Measurements from ENCODE around the gene LARGE1.
"Not testable (repeated sequence)": the region's sequence is repeated elsewhere in the genome, so short reads cannot be mapped to it uniquely, and the experiment has no call there.

LARGE1 gene

GRCh38 chr22:33569018-33569417 lies 351.3 kb downstream of the LARGE1 start:
- Histone ChIP-seq H3K9me3 (no peaks in the 10 kb centered on the region), H3K27me3 (ENCODE audit: low read depth) (no peaks in the 10 kb centered on the region), H3K4me3 (no peak overlapping the region), H3K4me1 (no peaks in the 10 kb centered on the region), H3K36me3 (replicated peaks) (no peaks in the 10 kb centered on the region)
- no peak for DNase-seq (ENCODE audit: low spot score in 2 of 2)
- in situ Hi-C loops (cut with MboI; ENCODE audit: low sequenced_read_pairs), result no loop called here

- H3K4me1 ChIP-seq; H3K27me3 ChIP-seq (ENCODE audit: low read depth); H3K4me3 ChIP-seq; in situ Hi-C loops (cut with MboI; ENCODE audit: low sequenced_read_pairs); H3K36me3 ChIP-seq (replicated peaks); H3K9me3 ChIP-seq; DNase-seq (ENCODE audit: low spot score in 2 of 2): not testable (repeated sequence)
Measured at GRCh38 chr22:33566495-33566894, 353.8 kb downstream of the LARGE1 start.

GRCh38 chr22:33565580-33565995 lies 354.7 kb downstream of the LARGE1 start:
- no peak overlapping the region for H3K4me3 ChIP-seq
- no peaks in the 10 kb centered on the region for H3K27me3 ChIP-seq (ENCODE audit: low read depth)
- in situ Hi-C loops (cut with MboI; ENCODE audit: low sequenced_read_pairs), result no loop called here
- no peak for DNase-seq (ENCODE audit: low spot score in 2 of 2)
- no peaks in the 10 kb centered on the region; the same call in 1 of the 2 replicates for H3K36me3 ChIP-seq (replicated peaks)
- no peaks in the 10 kb centered on the region for H3K9me3 ChIP-seq
- H3K4me1 ChIP-seq, result no peaks in the 10 kb centered on the region

- in situ Hi-C loops (cut with MboI; ENCODE audit: low sequenced_read_pairs), result no loop called here
- no peaks in the 10 kb centered on the region for H3K4me1 ChIP-seq
- no peaks in the 10 kb centered on the region; the same call in 1 of the 2 replicates for H3K36me3 ChIP-seq (replicated peaks)
- no peak overlapping the region for H3K4me3 ChIP-seq
- no peaks in the 10 kb centered on the region for H3K9me3 ChIP-seq
- H3K27me3 ChIP-seq (ENCODE audit: low read depth), result no peaks in the 10 kb centered on the region
- no peak for DNase-seq (ENCODE audit: low spot score in 2 of 2)
Measured at GRCh38 chr22:33564683-33565082, 355.6 kb downstream of the LARGE1 start.

- Histone ChIP-seq H3K36me3 (replicated peaks) (no peaks in the 10 kb centered on the region; the same call in 1 of the 2 replicates), H3K4me1 (no peaks in the 10 kb centered on the region), H3K9me3 (no peaks in the 10 kb centered on the region), H3K4me3 (no peak overlapping the region), H3K27me3 (ENCODE audit: low read depth) (no peaks in the 10 kb centered on the region)
- DNase-seq (ENCODE audit: low spot score in 2 of 2), result no peak
- in situ Hi-C loops (cut with MboI; ENCODE audit: low sequenced_read_pairs), result no loop called here
Measured at GRCh38 chr22:33563220-33563964, 356.9 kb downstream of the LARGE1 start.

- H3K4me3 ChIP-seq, result no peak overlapping the region
- in situ Hi-C loops (cut with MboI; ENCODE audit: low sequenced_read_pairs), result no loop called here
- H3K36me3 ChIP-seq (replicated peaks), result no peaks in the 10 kb centered on the region; the same call in 1 of the 2 replicates
- no peaks in the 10 kb centered on the region for H3K27me3 ChIP-seq (ENCODE audit: low read depth)
- no peaks in the 10 kb centered on the region for H3K9me3 ChIP-seq
- no peaks in the 10 kb centered on the region for H3K4me1 ChIP-seq
- no peak for DNase-seq (ENCODE audit: low spot score in 2 of 2)
Measured at GRCh38 chr22:33562501-33562900, 357.8 kb downstream of the LARGE1 start.

- in situ Hi-C loops (cut with MboI; ENCODE audit: low sequenced_read_pairs), result no loop called here
Measured at GRCh38 chr22:33561149-33561807, 359.0 kb downstream of the LARGE1 start.

GRCh38 chr22:33557836-33558235 lies 362.4 kb downstream of the LARGE1 start:
- no peaks in the 10 kb centered on the region for H3K4me1 ChIP-seq
- no peak for DNase-seq (ENCODE audit: low spot score in 2 of 2)
- H3K9me3 ChIP-seq, result no peaks in the 10 kb centered on the region
- in situ Hi-C loops (cut with MboI; ENCODE audit: low sequenced_read_pairs), result no loop called here
- H3K36me3 ChIP-seq (replicated peaks), result no peaks in the 10 kb centered on the region; the same call in 1 of the 2 replicates
- H3K27me3 ChIP-seq (ENCODE audit: low read depth), result no peaks in the 10 kb centered on the region
- H3K4me3 ChIP-seq, result no peak overlapping the region

More at GRCh38 chr22:33561149-33561807, 359.0 kb downstream of the LARGE1 start:
- Histone ChIP-seq H3K9me3 (no peaks in the 10 kb centered on the region), H3K36me3 (replicated peaks) (no peaks in the 10 kb centered on the region; the same call in 1 of the 2 replicates), H3K4me3 (no peak overlapping the region), H3K4me1 (no peaks in the 10 kb centered on the region), H3K27me3 (ENCODE audit: low read depth) (no peaks in the 10 kb centered on the region)
- DNase-seq (ENCODE audit: low spot score in 2 of 2), result no peak

GRCh38 chr22:33555814-33556522 lies 364.3 kb downstream of the LARGE1 start:
- Histone ChIP-seq H3K27me3 (ENCODE audit: low read depth) (no peaks in the 10 kb centered on the region), H3K36me3 (replicated peaks) (no peaks in the 10 kb centered on the region; the same call in 1 of the 2 replicates), H3K9me3 (no peaks in the 10 kb centered on the region), H3K4me3 (no peak overlapping the region), H3K4me1 (no peaks in the 10 kb centered on the region)
- in situ Hi-C loops (cut with MboI; ENCODE audit: low sequenced_read_pairs), result no loop called here
- DNase-seq (ENCODE audit: low spot score in 2 of 2), result no peak

- H3K4me1 ChIP-seq, result peaks cover 3% of the 10 kb centered on the region
- H3K9me3 ChIP-seq, result no peaks in the 10 kb centered on the region
- DNase-seq (ENCODE audit: low spot score in 2 of 2), result no peak
- no peaks in the 10 kb centered on the region; the same call in 1 of the 2 replicates for H3K36me3 ChIP-seq (replicated peaks)
- in situ Hi-C loops (cut with MboI; ENCODE audit: low sequenced_read_pairs), result no loop called here
- H3K27me3 ChIP-seq (ENCODE audit: low read depth), result no peaks in the 10 kb centered on the region
- H3K4me3 ChIP-seq, result no peak overlapping the region
Measured at GRCh38 chr22:33553493-33553892, 366.8 kb downstream of the LARGE1 start.

- in situ Hi-C loops (cut with MboI; ENCODE audit: low sequenced_read_pairs), result no loop called here
- Histone ChIP-seq H3K9me3 (no peaks in the 10 kb centered on the region), H3K4me1 (peaks cover 3% of the 10 kb centered on the region), H3K4me3 (no peak overlapping the region), H3K27me3 (ENCODE audit: low read depth) (no peaks in the 10 kb centered on the region), H3K36me3 (replicated peaks) (no peaks in the 10 kb centered on the region)
- DNase-seq (ENCODE audit: low spot score in 2 of 2), result no peak
Measured at GRCh38 chr22:33544707-33545106, 375.6 kb downstream of the LARGE1 start.

GRCh38 chr22:33542722-33543121 lies 377.6 kb downstream of the LARGE1 start:
- no peaks in the 10 kb centered on the region for H3K4me1 ChIP-seq
- H3K27me3 ChIP-seq (ENCODE audit: low read depth), result no peaks in the 10 kb centered on the region
- no peak overlapping the region for H3K4me3 ChIP-seq
- no peaks in the 10 kb centered on the region for H3K9me3 ChIP-seq
- DNase-seq (ENCODE audit: low spot score in 2 of 2), result no peak
- in situ Hi-C loops (cut with MboI; ENCODE audit: low sequenced_read_pairs), result no loop called here
- H3K36me3 ChIP-seq (replicated peaks), result no peaks in the 10 kb centered on the region

- H3K4me1 ChIP-seq, result no peaks in the 10 kb centered on the region
- DNase-seq (ENCODE audit: low spot score in 2 of 2), result no peak
- H3K9me3 ChIP-seq, result no peaks in the 10 kb centered on the region
- no peak overlapping the region for H3K4me3 ChIP-seq
- no peaks in the 10 kb centered on the region for H3K27me3 ChIP-seq (ENCODE audit: low read depth)
- in situ Hi-C loops (cut with MboI; ENCODE audit: low sequenced_read_pairs), result no loop called here
- H3K36me3 ChIP-seq (replicated peaks), result no peaks in the 10 kb centered on the region
Measured at GRCh38 chr22:33542153-33542552, 378.1 kb downstream of the LARGE1 start.
